HG03439 (cell line): ENCODE results near the gene CPEB4.

Source experiments
- ATAC-seq: cut with Tn5 transposase; IDR thresholded peaks from one replicate; pipeline ENCODE4 v1.9.1; 2021; ENCODE audit warnings: mild to moderate bottlenecking, moderate library complexity; ENCODE audit not compliant: unreplicated experiment

The CPEB4 gene

DNA sequence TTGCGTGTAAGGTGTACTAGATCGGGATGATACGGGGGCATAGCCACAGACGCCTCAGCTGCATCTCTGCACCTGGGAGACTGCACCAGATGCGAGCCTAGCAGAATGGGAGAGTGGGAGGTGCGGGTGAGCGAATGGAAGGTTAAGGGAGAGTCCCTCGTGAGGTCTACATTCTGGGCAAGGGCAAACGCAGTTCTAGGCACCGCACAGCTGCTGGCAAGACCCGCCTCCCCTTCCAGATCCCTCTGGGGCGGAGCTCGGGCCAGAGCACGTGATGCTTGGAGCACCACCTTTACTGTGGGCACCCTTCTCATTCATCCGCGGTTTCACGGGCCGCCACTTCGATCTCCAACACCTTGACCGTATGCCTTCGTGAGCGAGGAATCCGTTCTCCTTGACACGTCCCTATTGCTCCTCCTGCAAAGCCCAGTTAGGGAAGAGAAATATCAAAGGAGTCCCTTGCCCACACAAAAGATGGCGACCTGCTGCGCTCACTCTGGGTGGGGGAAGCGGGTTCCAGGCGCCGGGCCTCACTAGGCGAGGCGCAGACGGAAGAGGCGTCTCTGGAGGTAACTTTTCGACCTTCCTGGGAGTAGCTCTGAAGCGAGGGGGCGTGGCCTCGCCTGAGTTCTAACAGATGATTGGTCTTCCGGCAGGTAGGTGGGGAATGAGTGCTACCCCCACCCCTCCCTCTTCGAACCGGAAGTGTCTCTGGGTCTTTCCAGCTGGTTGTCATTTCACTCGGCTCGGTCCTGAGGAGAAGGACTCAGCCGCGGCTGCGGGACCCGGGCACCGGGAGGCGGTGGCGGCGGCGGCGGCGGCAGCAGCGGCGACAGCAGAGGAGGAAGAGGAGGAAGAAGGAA is at the start of gene CPEB4:
Gene CPEB4 (plus strand): TSS at position 740 of the 863 bp plus-strand sequence. CDS start 1,385 bp downstream, outside the sequence.
- ATAC-seq, result peak; percentile 96

DNA sequence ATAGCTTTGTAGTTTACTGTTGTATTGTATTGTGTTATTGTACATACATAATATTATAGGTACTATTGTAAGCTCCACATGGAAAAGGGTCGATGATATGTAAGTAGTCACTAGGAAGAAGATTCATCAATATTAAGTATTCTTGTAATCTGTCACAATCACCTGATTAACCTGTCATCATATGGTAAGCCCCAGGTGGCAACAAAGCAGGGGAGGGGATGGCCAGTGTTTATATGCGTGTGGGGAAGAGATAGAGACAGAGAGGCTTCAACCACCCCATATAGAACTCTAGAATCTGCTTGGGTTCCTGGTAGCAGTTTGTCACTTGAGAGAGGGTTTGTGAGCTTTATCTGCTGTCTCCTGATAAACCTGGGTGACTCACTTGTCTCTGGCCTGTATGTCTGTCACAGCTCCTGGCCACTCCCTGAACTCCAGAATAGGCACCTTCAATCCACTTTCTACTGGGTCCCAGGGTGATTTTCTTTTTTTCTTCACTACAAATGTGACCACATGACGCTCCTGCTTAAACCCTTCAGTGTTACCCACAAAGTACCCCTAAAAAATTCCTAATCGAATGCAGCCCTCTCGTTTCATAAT is 48.9 kb upstream of the CPEB4 start:
- no peak for ATAC-seq

DNA sequence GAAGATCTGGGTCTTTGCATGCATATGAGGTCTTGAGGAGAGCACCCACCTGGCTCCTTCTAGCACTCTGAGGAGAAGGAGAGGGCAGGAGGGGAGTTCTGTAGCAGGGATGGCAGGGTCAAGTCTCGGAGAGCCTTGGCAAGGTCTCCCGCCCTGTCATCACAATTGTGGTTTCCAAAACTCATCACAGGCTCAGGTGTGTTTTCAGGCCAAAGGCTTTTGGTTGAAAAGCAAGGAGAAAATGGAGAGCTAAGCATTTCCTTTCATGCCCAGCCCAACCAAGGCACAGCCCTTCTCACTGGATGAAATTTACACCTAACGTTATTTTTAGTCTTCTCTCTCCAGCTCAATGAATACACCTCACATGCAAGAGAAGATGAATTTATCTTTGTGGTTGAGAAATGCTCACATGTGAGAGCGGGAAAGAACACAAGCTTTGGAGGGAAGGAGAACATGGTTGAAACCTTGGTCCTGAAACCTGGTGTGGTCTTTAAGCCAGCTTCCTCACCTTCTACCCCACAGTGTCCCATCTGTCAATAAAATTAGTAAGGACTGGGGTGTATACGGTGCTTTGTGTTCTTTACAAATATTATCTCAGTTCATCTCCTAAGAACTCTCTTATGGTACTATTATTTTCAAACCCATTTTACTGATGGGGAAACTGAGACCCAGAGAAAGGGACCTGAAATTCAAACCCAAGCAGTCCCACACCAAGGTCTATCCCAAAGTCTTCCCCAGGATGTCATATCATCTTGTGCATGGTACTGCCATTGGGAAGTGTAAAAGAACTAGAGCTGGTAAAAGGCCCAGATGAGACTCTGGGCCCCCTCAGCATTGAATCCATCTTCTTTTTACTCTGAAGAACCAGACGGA is 47.8 kb upstream of the CPEB4 start:
- no peak for ATAC-seq

DNA sequence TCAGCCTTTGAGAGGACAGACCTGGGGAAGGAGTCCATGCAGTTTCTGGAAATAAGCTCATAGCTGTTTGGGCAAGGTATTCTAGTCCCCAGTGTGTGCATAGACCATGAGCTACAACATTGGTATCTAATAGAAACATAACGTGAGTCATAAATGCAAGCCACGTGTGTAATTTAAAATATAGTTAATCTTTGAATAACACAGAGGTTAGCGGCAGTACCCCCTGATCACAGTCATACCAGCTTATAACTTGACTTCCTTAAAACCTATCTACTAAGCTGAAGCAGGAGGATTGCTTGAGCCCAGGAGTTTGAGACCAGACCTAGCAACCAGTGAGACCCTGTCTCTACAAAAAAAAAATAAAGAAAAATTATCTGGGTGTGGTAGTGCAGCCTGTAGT is 46.4 kb upstream of the CPEB4 start:
- no peak for ATAC-seq

DNA sequence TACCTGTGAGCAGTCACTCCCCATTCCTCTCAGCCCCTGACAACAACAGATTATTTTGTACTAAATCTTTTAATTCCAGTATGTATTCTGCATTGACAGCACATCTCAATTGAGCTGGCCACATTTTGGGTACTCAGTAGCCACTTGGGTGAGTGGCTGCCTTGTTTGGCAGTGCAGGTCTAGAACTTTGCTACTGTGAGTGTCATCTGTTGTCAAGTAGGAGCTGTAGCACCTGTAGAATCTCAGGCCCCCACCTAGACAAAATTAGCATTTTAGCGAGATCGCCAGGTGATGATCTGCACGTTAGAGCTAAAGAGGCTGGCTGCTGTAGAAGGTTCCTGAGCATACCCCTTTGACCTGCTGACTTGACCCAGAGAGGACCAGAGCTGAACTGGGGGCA is 44.4 kb upstream of the CPEB4 start:
- no peak for ATAC-seq

DNA sequence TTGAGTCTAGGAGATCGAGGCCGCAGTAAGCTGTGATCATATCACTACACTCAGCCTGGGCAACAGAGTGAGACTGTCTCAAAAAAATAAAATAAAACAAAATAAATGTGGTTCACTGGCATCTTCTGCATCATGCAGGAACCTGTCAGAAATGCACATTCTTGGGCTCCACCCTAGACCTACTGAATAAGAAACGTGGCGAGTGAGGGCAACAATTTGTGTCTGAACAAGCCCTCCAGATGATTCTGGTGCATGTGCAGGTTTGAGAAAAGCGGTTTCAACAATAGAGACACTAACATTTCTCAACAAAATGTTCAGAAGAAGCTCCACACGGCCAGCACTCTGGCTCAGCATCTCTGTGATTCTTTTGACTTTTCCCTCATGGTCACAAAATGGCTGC is 42.8 kb upstream of the CPEB4 start:
- no peak for ATAC-seq

DNA sequence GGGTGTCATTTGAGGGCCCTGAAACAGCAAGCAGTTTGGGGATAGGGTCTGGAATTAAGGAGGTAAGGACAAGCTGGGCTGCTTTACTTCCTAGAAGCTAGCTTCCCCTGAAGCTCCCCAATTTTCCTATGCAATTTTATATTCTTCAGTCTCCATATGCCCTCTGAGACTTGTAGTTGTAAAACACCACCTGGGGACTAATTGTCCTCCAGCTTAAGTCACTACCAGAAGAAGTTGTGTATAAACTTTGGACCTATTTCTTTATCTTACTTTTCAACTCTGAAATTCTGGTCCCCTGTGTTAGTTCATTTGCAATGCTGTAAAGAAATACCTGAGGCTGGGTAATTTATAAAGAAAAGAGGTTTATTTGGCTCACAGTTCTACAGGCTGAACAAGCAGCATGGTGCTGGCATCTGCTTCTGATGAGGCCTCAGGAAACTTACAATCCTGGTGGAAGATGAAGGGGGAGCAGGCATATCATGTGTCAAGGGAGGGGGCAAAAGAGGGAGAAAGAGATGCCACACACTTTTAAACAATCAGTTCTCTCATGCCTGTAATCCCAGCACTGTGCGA is 41.1 kb upstream of the CPEB4 start:
- no peak for ATAC-seq

DNA sequence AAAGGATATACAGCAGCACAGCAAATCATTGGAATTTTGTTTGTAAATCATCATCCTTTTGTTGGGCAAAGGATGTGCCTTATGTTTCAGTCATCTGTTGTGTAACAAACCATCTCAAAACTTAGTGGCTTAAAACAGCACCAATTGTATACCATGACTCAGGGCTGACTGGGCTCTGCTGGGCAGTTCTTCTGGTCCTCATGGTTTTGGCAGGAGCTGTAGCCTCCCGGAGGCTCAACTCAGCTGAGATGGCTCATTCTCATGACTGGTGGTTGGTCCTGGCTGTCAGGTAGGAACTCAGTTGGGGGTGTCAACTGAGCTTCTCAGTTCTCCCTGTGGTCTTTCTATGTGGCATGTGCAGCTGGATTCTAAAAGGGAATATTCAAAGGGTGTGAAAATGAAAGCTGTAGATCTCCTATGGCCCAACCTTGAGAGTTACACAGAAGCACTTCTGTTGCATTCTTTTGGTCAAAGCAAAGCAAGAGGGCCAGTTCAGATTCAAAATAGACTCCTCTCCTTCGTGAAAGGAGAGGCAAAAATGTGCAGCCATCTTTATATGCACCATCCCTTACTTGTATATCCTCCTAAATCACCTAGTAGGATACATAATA is 39.1 kb upstream of the CPEB4 start:
- ATAC-seq, result no peak

DNA sequence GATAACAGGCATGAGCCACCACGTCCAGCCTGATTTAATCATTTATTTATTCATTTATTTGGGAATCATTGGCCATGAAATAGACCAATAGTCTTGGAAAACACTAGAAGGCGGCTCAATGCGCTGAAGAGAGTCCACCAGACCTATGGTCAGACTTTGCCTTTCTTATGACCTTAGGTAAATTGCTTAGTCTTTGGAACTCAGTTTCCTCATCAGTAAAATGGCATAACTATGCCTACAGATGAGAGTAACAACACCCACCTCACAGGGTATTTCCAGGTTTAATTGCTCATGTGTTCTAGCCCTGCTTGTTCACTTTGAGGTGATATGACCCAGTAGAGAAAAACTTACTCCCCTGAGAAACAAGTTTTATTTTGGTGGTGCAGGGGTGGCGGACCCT is 38.2 kb upstream of the CPEB4 start:
- no peak for ATAC-seq

DNA sequence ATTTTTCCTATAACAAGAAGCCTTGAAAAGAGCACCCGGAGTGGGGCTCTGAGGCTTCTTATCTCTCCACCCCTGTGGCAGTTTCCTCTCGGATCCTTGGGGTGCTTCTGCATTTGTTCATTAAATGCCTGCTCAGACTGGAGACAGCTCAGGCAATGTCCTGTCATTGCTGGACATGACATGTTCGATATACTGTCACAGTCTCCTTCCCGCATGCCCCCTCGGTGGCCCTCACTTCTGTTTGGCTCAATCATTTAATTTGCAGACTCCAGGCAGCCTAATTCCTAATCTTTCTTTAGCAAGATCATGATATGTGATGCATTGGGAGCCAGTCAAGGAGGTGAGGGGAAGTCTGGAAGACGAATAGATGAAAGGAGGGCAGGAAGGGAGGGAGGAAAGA is 37.5 kb upstream of the CPEB4 start:
- no peak for ATAC-seq

DNA sequence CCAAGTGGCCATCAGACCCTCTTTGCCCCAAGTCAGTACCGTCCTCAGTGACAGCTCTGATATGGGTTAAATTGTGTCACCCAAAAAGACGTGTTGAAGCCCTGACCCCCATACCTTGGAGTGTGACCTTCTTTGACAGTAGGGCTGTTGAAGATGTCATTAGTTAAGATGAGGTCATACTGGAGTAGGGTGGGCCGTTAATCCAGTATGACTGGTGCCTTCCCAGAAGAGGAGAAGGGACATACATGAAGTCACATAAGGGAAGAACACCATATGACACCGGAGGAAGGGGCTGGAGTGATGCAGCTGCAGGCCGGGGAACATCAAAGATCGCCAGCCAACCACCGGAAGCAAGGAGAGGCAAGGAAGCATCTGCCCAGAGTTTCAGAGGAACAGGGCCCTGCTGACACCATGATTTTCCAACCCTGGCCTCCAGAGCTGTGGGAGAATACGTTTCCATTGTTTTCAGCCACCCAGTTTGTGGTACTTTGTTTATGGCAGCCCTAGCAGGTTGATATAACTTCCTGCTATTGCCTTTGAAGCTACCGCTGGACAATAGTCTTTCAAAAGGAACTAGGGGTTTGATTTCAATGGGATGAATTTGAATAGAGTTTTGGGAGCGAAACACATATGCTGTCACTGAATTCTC is 36.4 kb upstream of the CPEB4 start:
- ATAC-seq, result no peak

DNA sequence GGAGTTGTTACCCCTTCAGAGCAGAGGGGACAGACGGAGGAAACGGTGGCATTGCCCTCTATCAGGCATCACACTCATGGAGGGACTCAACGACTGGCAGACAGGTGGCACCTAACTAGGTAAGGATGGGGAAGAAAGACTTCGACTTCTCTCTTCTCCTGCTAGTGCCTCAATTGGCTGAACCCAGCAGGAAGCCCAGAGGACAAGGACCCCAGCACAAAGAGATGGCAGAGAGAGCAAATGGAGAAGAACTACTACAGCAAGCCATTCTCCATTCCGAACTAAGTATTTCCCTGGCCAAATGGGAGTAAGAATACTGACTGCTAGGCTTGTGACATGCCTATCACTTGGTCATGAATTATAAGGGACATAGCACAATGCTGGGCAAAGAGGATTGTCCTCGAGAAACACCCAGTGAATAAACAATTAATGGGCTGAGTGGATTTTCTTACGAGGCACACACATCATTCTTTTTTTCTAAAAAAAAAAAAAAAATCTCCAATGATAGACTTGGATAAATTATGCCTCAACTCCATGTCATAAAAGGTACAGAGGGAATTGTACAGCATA is 35.3 kb upstream of the CPEB4 start:
- ATAC-seq, result no peak

DNA sequence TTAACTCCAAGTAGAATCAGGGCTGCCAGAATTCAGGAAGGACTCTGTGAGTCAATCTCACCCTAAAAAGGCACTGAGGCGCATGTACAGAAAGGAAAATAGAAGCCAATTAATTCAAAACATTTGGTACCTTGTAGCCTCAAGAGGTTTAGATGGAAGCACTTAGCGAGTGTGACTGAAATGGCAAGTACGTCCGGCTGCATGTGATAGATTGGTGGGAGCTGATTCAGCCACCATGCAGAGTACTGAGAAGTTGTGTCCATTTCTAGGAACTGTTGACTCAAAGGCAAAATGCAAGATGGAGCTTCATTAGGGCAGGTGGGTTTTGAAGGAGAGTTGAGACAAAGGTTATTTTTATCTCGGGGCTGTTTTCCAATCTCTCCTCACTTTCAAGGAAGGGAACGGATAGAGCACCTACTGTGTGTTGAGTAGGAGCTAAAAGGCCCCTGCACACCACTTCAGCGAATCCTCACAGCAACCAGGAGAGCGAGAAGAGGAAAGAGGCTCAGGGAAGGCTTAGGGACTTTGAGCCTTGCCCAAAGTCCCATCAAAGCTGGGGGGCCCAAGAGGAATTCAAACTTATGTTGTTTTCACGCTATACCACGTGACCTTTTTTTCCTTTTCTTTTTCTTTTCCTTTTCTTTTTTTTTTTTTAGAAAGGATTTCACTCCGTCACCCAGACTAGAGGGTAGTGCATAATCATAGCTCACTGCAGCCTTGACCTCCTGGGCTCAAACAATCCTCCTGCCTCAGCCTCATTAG is 34.6 kb upstream of the CPEB4 start:
- ATAC-seq, result no peak

DNA sequence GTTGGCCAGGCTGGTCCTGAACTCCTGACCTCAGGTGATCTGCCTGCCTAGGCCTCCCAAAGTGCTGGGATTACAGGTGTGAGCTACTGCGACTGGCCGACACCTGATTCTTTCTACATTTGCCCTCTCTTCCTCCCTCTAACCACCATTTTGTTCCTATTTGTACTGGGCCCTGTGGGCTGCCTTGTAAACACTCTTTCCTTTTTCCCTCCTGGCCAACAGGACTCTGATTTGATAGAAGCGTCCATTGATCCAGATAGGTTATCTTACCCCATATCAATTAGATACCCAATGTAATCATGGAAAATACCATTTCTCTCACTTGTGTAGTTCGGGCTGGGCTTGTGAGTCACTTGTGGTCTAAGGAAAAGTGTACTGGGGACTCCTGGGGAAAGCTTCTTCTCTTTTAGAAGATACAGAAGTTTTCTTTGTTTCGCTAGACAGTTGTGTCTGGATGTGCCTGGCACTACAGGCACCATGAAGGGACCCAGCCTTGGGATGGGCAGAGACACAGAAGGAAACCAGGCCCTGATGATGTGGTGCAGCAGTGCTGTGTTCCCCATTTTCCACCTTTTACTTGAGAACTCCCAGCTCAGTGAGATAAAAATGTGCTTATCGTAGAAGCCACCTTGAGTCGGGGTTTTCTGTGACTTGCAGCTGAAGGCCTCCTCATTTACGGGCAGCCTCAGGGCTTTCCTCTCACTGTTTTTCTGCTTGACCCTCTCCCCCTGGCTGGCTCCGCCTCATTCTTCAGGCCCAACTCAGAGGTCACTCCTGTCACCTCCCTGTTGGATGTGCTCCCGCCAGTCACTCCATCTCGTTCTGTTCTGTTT is 32.8 kb upstream of the CPEB4 start:
- no peak for ATAC-seq

DNA sequence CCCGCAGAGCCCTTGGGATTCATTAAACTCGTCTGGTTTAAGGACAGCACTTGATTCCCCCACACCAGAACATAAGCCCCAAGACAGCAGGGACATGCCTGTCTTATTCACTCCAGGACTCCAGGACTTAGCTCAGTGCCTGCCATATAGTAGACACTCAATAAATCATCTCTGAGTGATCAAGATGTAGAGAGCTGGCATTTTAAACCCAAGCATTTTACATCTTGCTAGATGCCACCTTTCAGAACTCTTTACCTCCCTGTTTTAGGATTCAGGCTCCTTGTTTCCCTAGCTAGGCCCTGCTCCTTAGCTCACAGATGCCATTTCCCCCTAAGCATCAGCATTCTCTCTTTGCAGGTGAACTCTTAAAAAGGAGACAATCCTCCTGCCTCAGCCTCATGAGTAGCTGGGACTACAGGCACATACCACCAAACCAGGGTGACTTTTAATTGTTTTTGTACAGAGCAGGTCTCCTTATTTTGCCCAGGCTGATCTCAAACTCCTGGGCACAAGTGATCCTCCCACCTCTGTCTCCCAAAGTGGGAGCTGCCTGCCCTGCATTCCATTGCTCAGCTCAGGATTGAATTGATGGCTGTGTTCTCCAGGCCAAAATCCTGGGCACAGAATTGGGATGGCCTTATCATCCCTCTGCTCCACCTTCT is 32.0 kb upstream of the CPEB4 start:
- ATAC-seq, result no peak

DNA sequence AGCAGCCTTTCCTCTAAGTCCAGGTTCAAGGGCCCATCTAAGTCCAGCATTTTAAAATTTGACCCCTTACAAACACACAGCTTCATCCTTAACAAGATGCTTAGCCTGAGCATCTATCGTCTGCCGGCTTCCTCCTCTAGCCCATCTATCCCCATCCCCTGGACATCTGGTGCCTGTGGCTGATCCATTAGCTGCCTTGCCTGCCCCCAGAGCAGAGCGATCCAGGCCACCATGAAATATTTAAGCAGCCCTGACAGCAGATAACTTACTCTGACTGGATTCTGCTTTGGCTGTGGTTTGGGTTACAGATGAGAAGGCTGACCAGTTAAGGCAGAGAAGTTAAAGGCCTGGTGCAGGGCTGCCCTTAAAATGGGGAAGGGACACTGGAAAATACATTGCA is 30.9 kb upstream of the CPEB4 start:
- ATAC-seq, result no peak

DNA sequence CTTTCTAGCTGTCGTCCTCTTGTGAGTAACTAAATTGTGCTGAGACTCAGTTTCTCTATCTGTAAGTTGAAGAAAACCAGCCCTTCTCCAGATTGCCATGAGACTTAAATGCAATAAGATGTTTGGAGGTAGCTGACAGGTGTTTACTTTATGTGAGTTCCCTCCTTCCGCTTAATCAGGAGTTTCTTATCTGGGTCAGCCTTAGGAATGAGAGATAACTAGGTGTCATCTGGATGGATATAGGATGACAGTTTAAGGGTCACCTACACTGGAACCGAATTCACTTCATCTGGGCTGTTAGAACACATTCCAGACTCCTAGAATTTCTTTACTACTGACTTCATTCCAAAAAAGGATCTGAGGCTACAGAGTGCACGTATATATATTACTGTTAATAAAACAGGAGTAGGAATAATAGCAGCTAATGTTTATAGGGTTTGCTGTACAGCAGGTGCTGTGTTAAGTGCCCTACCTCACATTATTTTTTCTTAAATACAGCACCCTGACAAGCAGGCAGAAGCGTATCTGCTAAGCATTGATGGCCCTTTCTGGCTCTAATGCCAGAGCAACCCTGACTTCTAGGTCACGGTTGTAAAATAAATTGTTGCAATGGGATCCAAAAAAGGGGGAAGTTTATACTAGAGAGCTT is 30.0 kb upstream of the CPEB4 start:
- no peak for ATAC-seq
